HG03565 (cell line): ENCODE results near the gene NDUFV2.

ENCODE experiments used
- ATAC-seq: cut with Tn5 transposase; IDR thresholded peaks from one replicate; pipeline ENCODE4 v1.9.1; 2021; ENCODE audit warnings: mild to moderate bottlenecking, moderate library complexity; ENCODE audit not compliant: unreplicated experiment

NDUFV2 gene

GRCh38 chr18:9113468-9114149 is 11.1 kb downstream of the NDUFV2 start:
- no peak for ATAC-seq

DNA sequence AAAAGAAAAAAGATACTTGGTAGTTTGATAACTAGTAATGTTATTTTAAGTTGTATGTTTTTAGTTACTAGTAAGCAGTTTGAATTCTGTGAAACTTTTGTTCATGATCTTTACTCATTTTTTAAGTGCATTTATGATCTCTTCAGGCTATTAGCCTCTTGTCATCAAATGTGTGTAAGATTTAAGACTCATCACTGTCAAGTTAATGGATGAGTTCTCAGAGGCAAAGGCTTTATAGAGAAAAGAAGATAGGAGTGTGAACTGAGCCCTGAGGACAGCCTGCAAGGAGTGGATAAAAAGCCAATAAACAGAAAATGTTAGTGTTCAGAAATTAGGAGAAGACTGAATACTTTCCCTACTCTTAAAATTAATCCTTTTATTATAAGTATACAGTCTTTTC is 13.5 kb downstream of the NDUFV2 start:
- ATAC-seq, result no peak

DNA sequence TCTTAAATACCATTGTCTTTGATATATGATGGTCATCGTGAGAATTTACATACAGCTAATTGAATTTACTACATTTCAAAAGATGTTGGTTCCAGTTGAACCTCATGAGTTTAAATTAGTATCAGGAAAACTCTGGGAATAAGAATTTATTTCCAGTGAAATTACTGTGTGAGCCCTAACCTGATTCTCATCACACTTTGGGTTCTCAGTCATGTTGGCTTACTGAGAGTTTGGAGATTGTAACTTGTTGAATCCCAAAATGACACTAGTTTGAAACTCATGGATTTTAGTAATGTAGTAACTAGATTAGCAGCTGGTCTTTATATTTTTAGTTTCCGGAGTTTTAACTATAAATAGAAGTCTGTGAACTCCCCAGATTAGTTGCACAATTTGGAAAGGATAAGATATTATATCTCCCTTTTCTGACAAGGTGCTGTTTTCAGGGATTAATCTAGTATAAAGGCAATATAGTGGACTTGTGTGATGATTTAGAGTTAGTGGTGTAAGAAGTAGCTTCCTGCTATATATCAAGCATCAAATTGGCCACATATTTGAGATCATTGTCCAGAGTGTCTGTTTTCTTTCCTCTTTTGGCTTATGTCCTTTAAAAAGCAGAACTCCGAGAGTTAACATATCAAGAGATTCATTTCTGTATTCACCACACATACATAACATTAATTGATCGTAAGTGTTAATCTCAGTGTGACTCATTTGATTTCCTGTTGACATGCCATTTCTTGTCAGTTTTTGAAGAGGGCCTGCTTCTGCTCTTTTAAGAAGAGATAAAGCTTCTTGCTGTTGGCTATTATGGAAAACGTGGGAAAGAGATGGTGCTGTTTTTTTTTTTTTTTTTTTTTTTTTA is 15.7 kb downstream of the NDUFV2 start:
- no peak for ATAC-seq

DNA sequence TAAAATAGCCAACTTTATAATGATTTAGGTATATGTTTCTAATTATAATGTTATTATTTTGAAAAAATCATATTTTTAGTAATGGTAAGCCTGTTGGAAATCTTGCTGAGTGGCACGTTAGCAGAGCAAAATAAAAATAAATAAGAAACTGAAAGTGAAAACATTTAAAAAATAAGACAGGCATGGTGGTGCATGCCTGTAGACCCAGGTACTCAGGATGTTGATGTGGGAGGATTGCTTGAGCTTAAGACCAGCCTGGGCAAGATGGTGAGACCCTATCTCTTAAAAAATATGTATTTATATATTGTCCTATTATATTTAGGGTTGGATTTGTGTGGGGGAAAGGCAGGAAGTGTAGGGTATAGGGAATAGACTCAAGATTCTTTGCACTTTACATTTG is 18.3 kb downstream of the NDUFV2 start:
- no peak for ATAC-seq

- ATAC-seq, result no peak
Observed at GRCh38 chr18:9123520-9123919, 21.0 kb downstream of the NDUFV2 start.

- no peak for ATAC-seq
Observed at GRCh38 chr18:9124824-9125223, 22.3 kb downstream of the NDUFV2 start.

GRCh38 chr18:9126337-9126736 is 23.8 kb downstream of the NDUFV2 start:
- ATAC-seq, result no peak

- ATAC-seq, result no peak
Observed at GRCh38 chr18:9130195-9130594, 27.7 kb downstream of the NDUFV2 start.

DNA sequence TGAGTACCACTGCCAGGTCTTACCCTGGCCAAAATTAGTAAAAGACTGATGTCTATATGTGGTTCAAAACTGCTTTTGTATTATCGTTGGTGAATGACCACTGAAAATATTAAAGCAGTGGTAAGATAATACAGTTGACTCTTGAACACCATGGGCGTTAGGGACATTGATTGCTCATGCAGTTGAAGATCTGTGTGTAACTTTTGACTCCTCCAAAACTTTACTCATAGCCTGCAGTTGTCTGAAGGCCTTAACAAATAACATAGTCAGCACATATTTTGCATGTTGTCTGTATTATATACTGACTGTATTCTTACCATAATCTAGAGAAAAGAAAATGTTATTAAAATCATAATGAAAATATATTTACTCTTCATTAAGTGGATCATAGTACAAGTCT is 28.3 kb downstream of the NDUFV2 start:
- no peak for ATAC-seq

DNA sequence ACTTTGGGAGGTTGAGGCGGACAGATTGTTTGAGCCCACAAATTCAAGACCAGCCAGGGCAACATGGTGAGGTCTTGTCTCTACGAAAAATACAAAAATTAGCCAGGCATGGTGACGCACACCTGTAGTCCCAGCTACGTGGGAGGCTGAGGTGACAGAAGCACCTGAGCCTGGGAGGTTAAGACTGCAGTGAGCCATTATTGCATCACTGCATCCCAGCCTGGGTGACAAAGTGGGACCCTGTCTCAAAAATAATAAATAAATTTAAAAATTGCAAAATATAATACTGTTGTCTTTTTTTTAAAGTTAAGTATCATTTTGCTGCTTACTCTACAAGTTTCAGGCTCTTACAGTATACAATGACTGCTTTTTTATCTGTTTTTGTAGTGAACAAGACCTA is 30.1 kb downstream of the NDUFV2 start:
- ATAC-seq, result no peak

- no peak for ATAC-seq
Observed at GRCh38 chr18:9133225-9133624, 30.7 kb downstream of the NDUFV2 start.

- ATAC-seq, result no peak
Observed at GRCh38 chr18:9135081-9135911, 32.8 kb downstream of the NDUFV2 start.

GRCh38 chr18:9135912-9136314 is 33.4 kb downstream of the NDUFV2 start:
- peak; percentile 7 for ATAC-seq

GRCh38 chr18:9136315-9137155 is 34.0 kb downstream of the NDUFV2 start, which contains the start of gene ANKRD12:
ANKRD12 (plus strand) TSS chr18:9136781; CDS start chr18:9182433, 45,652 bp downstream.
- peak; percentile 67 for ATAC-seq

GRCh38 chr18:9137168-9138066 is 34.9 kb downstream of the NDUFV2 start:
- ATAC-seq, result peak; percentile 25

GRCh38 chr18:9139400-9140039 is 37.0 kb downstream of the NDUFV2 start:
- ATAC-seq, result no peak

DNA sequence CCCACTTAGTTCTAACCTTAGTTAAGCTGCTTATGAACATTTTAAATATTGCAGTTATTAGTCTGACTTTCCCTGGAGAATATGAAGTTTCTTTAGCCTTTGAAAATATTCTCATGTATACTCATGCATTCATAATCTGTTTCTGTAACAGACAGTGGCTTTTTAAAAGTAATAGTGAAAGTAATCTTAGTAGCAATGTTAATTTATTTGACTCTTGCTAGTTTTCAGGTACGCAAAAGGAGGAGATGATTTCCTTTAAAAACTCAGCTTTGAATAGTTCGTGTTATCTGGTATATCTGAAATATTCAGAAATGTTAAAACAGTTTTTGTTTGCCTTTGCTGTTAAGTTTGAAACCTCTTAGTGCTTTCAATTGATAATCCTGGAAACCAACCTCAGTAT is 37.9 kb downstream of the NDUFV2 start:
- no peak for ATAC-seq

DNA sequence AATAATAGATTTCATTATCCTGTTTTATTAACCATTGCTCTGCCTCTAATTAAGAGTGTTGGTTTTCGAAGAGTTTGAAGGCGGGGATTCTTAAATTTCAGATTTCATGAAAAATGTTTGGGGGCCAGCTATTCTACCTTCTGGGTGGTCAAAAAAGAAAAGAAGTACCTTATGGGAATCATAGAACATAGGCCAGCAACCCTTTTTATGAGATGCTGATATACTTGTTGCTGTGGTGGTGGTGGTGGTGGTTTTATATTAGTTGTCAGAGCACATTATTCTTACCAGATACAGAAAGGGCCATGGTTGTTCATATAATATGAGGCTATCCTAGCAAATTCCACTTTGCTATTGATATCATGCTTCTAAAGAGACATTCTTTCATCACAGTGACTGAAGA is 38.5 kb downstream of the NDUFV2 start:
- no peak for ATAC-seq

DNA sequence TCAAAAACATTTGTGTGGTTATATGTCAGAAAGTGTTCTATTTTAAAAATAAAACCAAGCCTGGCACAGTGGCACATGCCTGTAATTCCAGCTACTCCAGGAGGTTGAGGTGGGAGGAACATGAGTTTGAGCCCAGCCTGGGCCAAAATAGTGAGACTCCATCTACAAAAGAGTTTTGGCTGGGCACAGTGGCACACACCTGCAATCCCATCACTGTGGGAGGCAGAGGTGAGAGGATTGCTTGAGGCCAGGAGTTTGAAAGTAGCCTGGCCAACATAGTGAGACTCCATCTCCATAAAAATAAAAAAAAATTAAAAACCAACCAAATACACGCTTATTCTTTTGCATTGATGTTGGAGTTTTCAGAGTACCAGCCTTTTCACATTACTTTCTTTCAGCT is 43.7 kb downstream of the NDUFV2 start:
- no peak for ATAC-seq
